RWPE2 (cell line): Measurements from ENCODE around the gene TMX4.

ENCODE experiments used
- ATAC-seq: fragments of 200-7000 bp; cut with Tn5 transposase; 3 replicates; pipeline ENCODE4 v1.9.1; 2021; ENCODE audit warnings: low read depth
- DNase-seq: peaks from one replicate; pipeline ENCODE4 v3.0.0-alpha.2; 2020; ENCODE audit warnings: low spot score
- H3K27ac ChIP-seq: fragments of 450-650 bp; 2 replicates; pipeline ENCODE4 v1.5.1; 2017; ENCODE audit warnings: mild to moderate bottlenecking; ENCODE audit not compliant: poor library complexity, severe bottlenecking
- H3K27me3 ChIP-seq: fragments of 250-450 bp; sonication (Bioruptor Pico); 2 replicates; pipeline ENCODE4 v1.5.1; 2021; ENCODE audit warnings: mild to moderate bottlenecking, moderate library complexity; ENCODE audit not compliant: insufficient read depth, poor library complexity, severe bottlenecking
- H3K36me3 ChIP-seq: fragments of 250-450 bp; sonication (Bioruptor Pico); 2 replicates; pipeline ENCODE4 v1.5.1; 2020; ENCODE audit warnings: low read depth, mild to moderate bottlenecking, moderate library complexity
- H3K4me1 ChIP-seq: fragments of 250-450 bp; sonication (Bioruptor Pico); 2 replicates; pipeline ENCODE4 v1.5.1; 2021; ENCODE audit warnings: mild to moderate bottlenecking, moderate library complexity; ENCODE audit not compliant: insufficient read depth, poor library complexity, severe bottlenecking
- H3K4me3 ChIP-seq: fragments of 250-450 bp; sonication (Bioruptor Pico); 2 replicates; pipeline ENCODE4 v1.5.1; 2021; ENCODE audit warnings: mild to moderate bottlenecking, moderate library complexity; ENCODE audit not compliant: severe bottlenecking
- H3K9me3 ChIP-seq: fragments of 250-450 bp; sonication (Bioruptor Pico); 2 replicates; pipeline ENCODE4 v1.5.1; 2021; ENCODE audit warnings: mild to moderate bottlenecking, moderate library complexity; ENCODE audit not compliant: severe bottlenecking
- TF ChIP-seq, protein P1 (sequence below): fragments of 450-650 bp; IDR thresholded peaks from one replicate; pipeline ENCODE4 v1.5.1; 2017; ENCODE audit warnings: mild to moderate bottlenecking, moderate library complexity; ENCODE audit not compliant: poor library complexity, severe bottlenecking

TMX4 gene

GRCh38 chr20:8007490-8007889 is 12.1 kb downstream of the TMX4 start:
- no peak overlapping the region for H3K4me3 ChIP-seq
- no peaks in the 10 kb centered on the region for H3K9me3 ChIP-seq
- no peak overlapping the region for H3K27ac ChIP-seq
- H3K27me3 ChIP-seq = no peaks in the 10 kb centered on the region
- DNase-seq (no peak), ATAC-seq (no peak)
- H3K4me1 ChIP-seq = no peaks in the 10 kb centered on the region
- TF ChIP-seq, protein P1, sequence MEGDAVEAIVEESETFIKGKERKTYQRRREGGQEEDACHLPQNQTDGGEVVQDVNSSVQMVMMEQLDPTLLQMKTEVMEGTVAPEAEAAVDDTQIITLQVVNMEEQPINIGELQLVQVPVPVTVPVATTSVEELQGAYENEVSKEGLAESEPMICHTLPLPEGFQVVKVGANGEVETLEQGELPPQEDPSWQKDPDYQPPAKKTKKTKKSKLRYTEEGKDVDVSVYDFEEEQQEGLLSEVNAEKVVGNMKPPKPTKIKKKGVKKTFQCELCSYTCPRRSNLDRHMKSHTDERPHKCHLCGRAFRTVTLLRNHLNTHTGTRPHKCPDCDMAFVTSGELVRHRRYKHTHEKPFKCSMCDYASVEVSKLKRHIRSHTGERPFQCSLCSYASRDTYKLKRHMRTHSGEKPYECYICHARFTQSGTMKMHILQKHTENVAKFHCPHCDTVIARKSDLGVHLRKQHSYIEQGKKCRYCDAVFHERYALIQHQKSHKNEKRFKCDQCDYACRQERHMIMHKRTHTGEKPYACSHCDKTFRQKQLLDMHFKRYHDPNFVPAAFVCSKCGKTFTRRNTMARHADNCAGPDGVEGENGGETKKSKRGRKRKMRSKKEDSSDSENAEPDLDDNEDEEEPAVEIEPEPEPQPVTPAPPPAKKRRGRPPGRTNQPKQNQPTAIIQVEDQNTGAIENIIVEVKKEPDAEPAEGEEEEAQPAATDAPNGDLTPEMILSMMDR = no peak
- H3K36me3 ChIP-seq = 0 out of 2 replicates have a peak, but pooled peaks cover 5% of the 10 kb centered on the region

- H3K9me3 ChIP-seq = no peaks in the 10 kb centered on the region
- 0 out of 2 replicates have a peak, but pooled peaks cover 5% of the 10 kb centered on the region for H3K36me3 ChIP-seq
- TF ChIP-seq, protein P1 = no peak
- no peak overlapping the region for H3K4me3 ChIP-seq
- H3K4me1 ChIP-seq = no peaks in the 10 kb centered on the region
- ATAC-seq = no peak
- no peaks in the 10 kb centered on the region for H3K27me3 ChIP-seq
- no peak for DNase-seq
- no peak overlapping the region for H3K27ac ChIP-seq
Measured at GRCh38 chr20:8005575-8006366, 13.8 kb downstream of the TMX4 start.

DNA sequence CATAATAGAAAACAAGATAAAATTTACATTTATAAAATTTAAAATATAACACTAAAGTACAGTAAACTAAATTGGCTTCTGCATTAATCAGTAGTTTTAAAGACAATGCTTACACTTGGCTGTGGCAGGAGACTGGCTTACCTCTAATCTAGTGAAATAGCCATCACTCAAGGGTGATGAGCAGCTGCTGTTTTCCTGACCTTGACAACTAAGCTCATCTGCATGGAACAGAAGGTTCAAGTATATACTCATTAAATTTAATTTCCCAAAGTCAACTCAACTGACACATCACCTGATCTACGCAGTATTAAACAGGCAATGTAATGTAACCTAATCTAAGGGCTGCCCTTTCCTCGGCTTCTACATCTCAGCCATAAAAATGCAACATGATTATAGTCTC is 14.5 kb downstream of the TMX4 start:
- Histone ChIP-seq H3K27me3 (no peaks in the 10 kb centered on the region), H3K36me3 (0 out of 2 replicates have a peak, but pooled peaks cover 5% of the 10 kb centered on the region), H3K4me3 (no peak overlapping the region), H3K27ac (no peak overlapping the region), H3K9me3 (no peaks in the 10 kb centered on the region), H3K4me1 (no peaks in the 10 kb centered on the region)
- ATAC-seq = no peak
- TF ChIP-seq, protein P1 = no peak
- DNase-seq = no peak

- Histone ChIP-seq H3K27ac (no peak overlapping the region), H3K4me3 (no peak overlapping the region), H3K36me3 (peaks cover 6% of the 10 kb centered on the region; the same call in 1 of the 2 replicates), H3K9me3 (no peaks in the 10 kb centered on the region), H3K27me3 (no peaks in the 10 kb centered on the region), H3K4me1 (no peaks in the 10 kb centered on the region)
- TF ChIP-seq, protein P1 = no peak
- ATAC-seq = no peak
- DNase-seq = no peak
Measured at GRCh38 chr20:8002056-8002455, 17.5 kb downstream of the TMX4 start.

GRCh38 chr20:8000796-8001195 is 18.8 kb downstream of the TMX4 start:
- no peak overlapping the region for H3K27ac ChIP-seq
- TF ChIP-seq, protein P1 = no peak
- no peak for ATAC-seq

More at GRCh38 chr20:8000796-8001195, 18.8 kb downstream of the TMX4 start:
- H3K9me3 ChIP-seq = no peaks in the 10 kb centered on the region
- DNase-seq = no peak
- H3K36me3 ChIP-seq = peaks cover 6% of the 10 kb centered on the region; the same call in 1 of the 2 replicates
- no peak overlapping the region for H3K4me3 ChIP-seq
- H3K4me1 ChIP-seq = no peaks in the 10 kb centered on the region
- H3K27me3 ChIP-seq = no peaks in the 10 kb centered on the region
